Panc1 (cell line): Measurements from ENCODE around the gene FAM120B. TPM values are rescaled to one million over a fixed set of nuclear protein-coding genes. Genes with fewer than 3 reads are reported as not detected.

ENCODE experiments used
- ATAC-seq: fragments of 200-7000 bp; cut with Tn5 transposase; 2 replicates; pipeline ENCODE4 v1.9.1; 2020; ENCODE audit warnings: mild to moderate bottlenecking, moderate library complexity
- BruUV-seq: library from RNA; stranded (reverse); fragments of 400-500 nt; replicated peaks from 2 replicates; lab custom pipeline; 2021; lab: Mats Ljungman, UMichigan
- CTCF ChIA-PET: fragments of 300-600 bp; sonication (Branson Sonifier 250); formaldehyde crosslinking; loops from one replicate; lab custom pipeline; 2022; ENCODE audit warnings: antibody characterized with exemption; lab: Charles Lee
- POLR2A ChIA-PET: fragments of 300-600 bp; sonication (Branson Sonifier 250); formaldehyde crosslinking; loops from one replicate; lab custom pipeline; 2022; ENCODE audit warnings: antibody characterized with exemption; lab: Charles Lee
- DNase-seq: peaks from one replicate; pipeline ENCODE4 v3.0.0-alpha.2; 2010; ENCODE audit warnings: low read depth, low spot score
- H3K27ac ChIP-seq: 2 replicates; pipeline ENCODE4 v1.5.1; 2011; ENCODE audit warnings: mild to moderate bottlenecking, low read length, inconsistent platforms
- H3K27me3 ChIP-seq: fragments of 200-500 bp; sonication (Bioruptor generic); 2 replicates; pipeline ENCODE4 v1.6.0; 2014; ENCODE audit warnings: low read length, inconsistent platforms; ENCODE audit not compliant: control insufficient read depth, insufficient read depth
- H3K36me3 ChIP-seq: fragments of 200-500 bp; sonication (Bioruptor generic); 2 replicates; pipeline ENCODE4 v1.5.1; 2014; ENCODE audit warnings: inconsistent platforms, mild to moderate bottlenecking, low read length, moderate library complexity; ENCODE audit not compliant: control insufficient read depth, insufficient read depth
- H3K4me1 ChIP-seq: 2 replicates; pipeline ENCODE4 v1.5.1; 2011; ENCODE audit warnings: inconsistent platforms, mild to moderate bottlenecking, low read length, moderate library complexity; ENCODE audit not compliant: control insufficient read depth, insufficient read depth
- H3K4me3 ChIP-seq, 2 experiments: 2 replicates each; pipeline ENCODE4 v1.5.1; 2011 to 2012; ENCODE audit warnings: low read depth in 2 of 2, low read length in 2 of 2, mild to moderate bottlenecking in 2 of 2, inconsistent platforms in 1 of 2, moderate library complexity in 1 of 2
- H3K9me3 ChIP-seq: fragments of 200-500 bp; sonication (Bioruptor generic); 2 replicates; pipeline ENCODE4 v1.5.1; 2014; ENCODE audit warnings: low read depth, mild to moderate bottlenecking, inconsistent platforms, low read length, moderate library complexity; ENCODE audit not compliant: control insufficient read depth, insufficient read depth
- CTCF ChIP-seq: fragments of 450-650 bp; IDR thresholded peaks from 2 replicates; pipeline ENCODE4 v1.5.1; 2017; ENCODE audit warnings: mild to moderate bottlenecking
- POLR2AphosphoS5 ChIP-seq: IDR thresholded peaks from 2 replicates; pipeline ENCODE4 v1.6.1; 2012; ENCODE audit warnings: mild to moderate bottlenecking, low read depth, low read length, moderate library complexity
- REST ChIP-seq, 2 experiments: IDR thresholded peaks; 2 replicates each; pipeline ENCODE4 v1.6.1; 2011 to 2012; ENCODE audit warnings: low read depth in 2 of 2, control low read depth in 1 of 2, low read length in 1 of 2, mild to moderate bottlenecking in 1 of 2, moderate library complexity in 1 of 2; ENCODE audit not compliant: insufficient read depth in 1 of 2
- SIN3A ChIP-seq: IDR thresholded peaks from 2 replicates; pipeline ENCODE4 v1.6.1; 2012; ENCODE audit warnings: low read depth, mild to moderate bottlenecking, low read length, moderate library complexity, borderline replicate concordance; ENCODE audit not compliant: insufficient read depth
- TCF7L2 ChIP-seq: IDR thresholded peaks from 2 replicates; pipeline ENCODE4 v1.6.1; 2011; ENCODE audit warnings: mild to moderate bottlenecking, low read depth, low read length, inconsistent platforms
- in situ Hi-C: cut with HindIII; loops from 2 replicates; pipeline ENCODE4 v1.10.0; 2016; ENCODE audit warnings: low sequenced_read_pairs, low pct_unique_long_range_greater_than_20kb
- intact Hi-C: fragments of 100-400 bp; cut with micrococcal nuclease; formaldehyde crosslinking; loops from one replicate; pipeline ENCODE4 v1.10.0; 2022; ENCODE audit not compliant: unreplicated experiment
- total RNA-seq: library from RNA; stranded (reverse); gene quantifications from one replicate; pipeline ENCODE4 v1.2.1, GENCODE V29; 2021; ENCODE audit not compliant: unreplicated experiment

FAM120B gene
- total RNA-seq, 1 experiment from 2014 or later = 38.0 TPM

GRCh38 chr6:170358496-170358895 lies 51.9 kb downstream of the FAM120B start:
- in situ Hi-C loops = no loop called here
- no peaks in the 10 kb centered on the region for H3K27me3 ChIP-seq
- BruUV-seq = no TSS peak
- H3K4me3 ChIP-seq = no peak overlapping the region
- no peaks in the 10 kb centered on the region; the same call in 1 of the 2 replicates for H3K36me3 ChIP-seq
- DNase-seq = no peak
- POLR2A ChIA-PET = no interaction called here
- no peak for ATAC-seq
- H3K9me3 ChIP-seq = no peaks in the 10 kb centered on the region
- TF ChIP-seq POLR2AphosphoS5 (no peak), TCF7L2 (no peak), REST (IDR thresholded peaks at IDR 0.05; ENCODE audit: insufficient read depth in 1 of 2, low read depth in 2 of 2, low read length in 1 of 2) (no peak), CTCF (no peak), SIN3A (no peak)
- CTCF ChIA-PET = no interaction called here
- no peaks in the 10 kb centered on the region for H3K4me1 ChIP-seq
- intact Hi-C loops = no loop called here
- no peak overlapping the region for H3K27ac ChIP-seq

GRCh38 chr6:170360476-170360875 lies 53.9 kb downstream of the FAM120B start:
- no peak overlapping the region for H3K27ac ChIP-seq
- no peaks in the 10 kb centered on the region; the same call in 1 of the 2 replicates for H3K36me3 ChIP-seq
- no peak overlapping the region for H3K4me3 ChIP-seq
- intact Hi-C loops = no loop called here
- DNase-seq = no peak
- no peaks in the 10 kb centered on the region for H3K4me1 ChIP-seq
- TSS peak; percentile 6 for BruUV-seq
- ATAC-seq = no peak
- POLR2A ChIA-PET = no interaction called here
- H3K9me3 ChIP-seq = no peaks in the 10 kb centered on the region
- CTCF ChIA-PET = no interaction called here
- in situ Hi-C loops = no loop called here
- TF ChIP-seq SIN3A = no peak
- TF ChIP-seq TCF7L2 = no peak
- no peak for TF ChIP-seq CTCF
- H3K27me3 ChIP-seq = no peaks in the 10 kb centered on the region

- intact Hi-C loops = no loop called here
Observed at GRCh38 chr6:170361335-170361734, 54.8 kb downstream of the FAM120B start.

More at GRCh38 chr6:170361335-170361734, 54.8 kb downstream of the FAM120B start:
- Histone ChIP-seq H3K4me1 (no peaks in the 10 kb centered on the region), H3K36me3 (no peaks in the 10 kb centered on the region; the same call in 1 of the 2 replicates), H3K27me3 (no peaks in the 10 kb centered on the region), H3K27ac (no peak overlapping the region), H3K9me3 (no peaks in the 10 kb centered on the region), H3K4me3 (no peak overlapping the region)
- TF ChIP-seq REST (IDR thresholded peaks at IDR 0.05; ENCODE audit: insufficient read depth in 1 of 2, low read depth in 2 of 2, low read length in 1 of 2) (no peak), POLR2AphosphoS5 (no peak), CTCF (no peak), SIN3A (no peak), TCF7L2 (no peak)
- BruUV-seq = no TSS peak
- no peak for DNase-seq
- CTCF ChIA-PET = no interaction called here
- in situ Hi-C loops = no loop called here
- no peak for ATAC-seq
- POLR2A ChIA-PET = no interaction called here
